Measurements from ENCODE around the gene MAFG. TPM values are rescaled to one million over a fixed set of nuclear protein-coding genes. Genes with fewer than 3 reads are reported as not detected.

Gene MAFG
- total RNA-seq, 2 experiments from 2014 or later: 10.8 to 13.3 TPM

- POLR2A ChIA-PET: interaction anchor here (1.1 to 1.5 kb wide), 2 partner anchors 15 to 18 kb away, joined by 3 to 5 read pairs; no protein-coding TSS in a partner anchor
- CTCF ChIA-PET: no interaction called here
Observed at GRCh38 chr17:81885454-81885853, 42.1 kb downstream of the MAFG start.

GRCh38 chr17:81884968-81885367 is 42.6 kb downstream of the MAFG start:
- Mint-ChIP-seq H3K4me3 (no peak overlapping the region), H3K27ac (no peak overlapping the region), H3K4me1 (ENCODE audit: low read depth) (peaks cover 5% of the 10 kb centered on the region), H3K9me3 (no peaks in the 10 kb centered on the region), H3K36me3 (ENCODE audit: low read depth) (peaks cover 75% of the 10 kb centered on the region), H3K27me3 (no peaks in the 10 kb centered on the region)
- intact Hi-C loops (cut with DNase I, micrococcal nuclease): no loop called here
- no peak for TF ChIP-seq CTCF (IDR thresholded peaks at IDR 0.05)
- Histone ChIP-seq H3K4me1 (ENCODE audit: insufficient read depth, low read length) (peaks cover 8% of the 10 kb centered on the region), H3K4me3 (ENCODE audit: low read length) (no peak overlapping the region), H3K36me3 (ENCODE audit: insufficient read depth, low read length) (peaks cover 59% of the 10 kb centered on the region), H3K27ac (ENCODE audit: low read depth in 1 of 2, low read length in 2 of 2) (no peak overlapping the region), H3K27me3 (ENCODE audit: control insufficient read depth in 1 of 2, insufficient read depth in 2 of 2, low read length in 2 of 2) (no peaks in the 10 kb centered on the region), H3K9me3 (ENCODE audit: control insufficient read depth in 1 of 2, insufficient read depth in 1 of 2, low read length in 2 of 2) (no peaks in the 10 kb centered on the region)
- ChIA-PET POLR2A (interaction anchor here (1.5 kb wide), 1 partner anchor 18 kb away, joined by 5 read pairs; no protein-coding TSS in a partner anchor), CTCF (no interaction called here)
- ATAC-seq (ENCODE audit: poor library complexity) (no peak), DNase-seq (peak in 1 of 14 experiments; percentile 5)

More at GRCh38 chr17:81885454-81885853, 42.1 kb downstream of the MAFG start:
- no peaks in the 10 kb centered on the region for H3K27me3 Mint-ChIP-seq
- intact Hi-C loops (cut with DNase I, micrococcal nuclease): no loop called here
- TF ChIP-seq CTCF (IDR thresholded peaks at IDR 0.05): no peak
- H3K9me3 Mint-ChIP-seq: no peaks in the 10 kb centered on the region
- H3K27ac Mint-ChIP-seq: no peak overlapping the region
- peaks cover 5% of the 10 kb centered on the region for H3K4me1 Mint-ChIP-seq (ENCODE audit: low read depth)
- Histone ChIP-seq H3K27me3 (ENCODE audit: control insufficient read depth in 1 of 2, insufficient read depth in 2 of 2, low read length in 2 of 2) (no peaks in the 10 kb centered on the region), H3K36me3 (ENCODE audit: insufficient read depth, low read length) (peaks cover 63% of the 10 kb centered on the region), H3K27ac (ENCODE audit: low read depth in 1 of 2, low read length in 2 of 2) (no peak overlapping the region), H3K9me3 (ENCODE audit: control insufficient read depth in 1 of 2, insufficient read depth in 1 of 2, low read length in 2 of 2) (no peaks in the 10 kb centered on the region), H3K4me1 (ENCODE audit: insufficient read depth, low read length) (peaks cover 13% of the 10 kb centered on the region), H3K4me3 (ENCODE audit: low read length) (no peak overlapping the region)
- peak overlapping the region; percentile 38 for H3K4me3 Mint-ChIP-seq
- ATAC-seq (ENCODE audit: poor library complexity) (no peak), DNase-seq (no peak)
- peaks cover 79% of the 10 kb centered on the region for H3K36me3 Mint-ChIP-seq (ENCODE audit: low read depth)

GRCh38 chr17:81884520-81884919 is 43.0 kb downstream of the MAFG start:
- Mint-ChIP-seq H3K27me3 (no peaks in the 10 kb centered on the region), H3K4me3 (no peak overlapping the region), H3K27ac (peak overlapping the region; percentile 39), H3K36me3 (ENCODE audit: low read depth) (peaks cover 77% of the 10 kb centered on the region), H3K4me1 (ENCODE audit: low read depth) (peaks cover 5% of the 10 kb centered on the region), H3K9me3 (no peaks in the 10 kb centered on the region)
- CTCF ChIA-PET: no interaction called here
- Histone ChIP-seq H3K27me3 (ENCODE audit: control insufficient read depth in 1 of 2, insufficient read depth in 2 of 2, low read length in 2 of 2) (no peaks in the 10 kb centered on the region), H3K9me3 (ENCODE audit: control insufficient read depth in 1 of 2, insufficient read depth in 1 of 2, low read length in 2 of 2) (no peaks in the 10 kb centered on the region), H3K4me1 (ENCODE audit: insufficient read depth, low read length) (peaks cover 4% of the 10 kb centered on the region), H3K4me3 (ENCODE audit: low read length) (no peak overlapping the region), H3K27ac (ENCODE audit: low read depth in 1 of 2, low read length in 2 of 2) (no peak overlapping the region), H3K36me3 (ENCODE audit: insufficient read depth, low read length) (peaks cover 56% of the 10 kb centered on the region)
- ATAC-seq (ENCODE audit: poor library complexity) (no peak), DNase-seq (no peak)
- POLR2A ChIA-PET: no interaction called here
- TF ChIP-seq CTCF (IDR thresholded peaks at IDR 0.05): no peak
- intact Hi-C loops (cut with DNase I, micrococcal nuclease): no loop called here

All from CD4-positive, alpha-beta T cell (primary cell).